Lower leg skin (tissue), 4 donors: Measurements from ENCODE around the gene ISM1. TPM values are rescaled to one million over a fixed set of nuclear protein-coding genes. Genes with fewer than 3 reads are reported as not detected.

Experiments used
- DNase-seq, 2 donors: peaks; one replicate each; pipeline ENCODE4 v3.0.0-alpha.2; 2019; ENCODE audit warnings: low spot score in 2 of 2
- H3K4me3 ChIP-seq: fragments of 200-600 bp; sonication (generic); 2 replicates; pipeline ENCODE4 v1.5.1; 2017; ENCODE audit warnings: mild to moderate bottlenecking, low read depth; ENCODE audit not compliant: poor library complexity, severe bottlenecking
- CTCF ChIP-seq, 3 donors: fragments of 450-650 bp; IDR thresholded peaks; one replicate each; pipeline ENCODE4 v1.5.1; 2016; ENCODE audit warnings: antibody characterized with exemption in 3 of 3, mild to moderate bottlenecking in 3 of 3, moderate library complexity in 2 of 3
- POLR2A ChIP-seq, 2 donors: fragments of 450-650 bp; IDR thresholded peaks; one replicate each; pipeline ENCODE4 v1.6.1; 2016 to 2017; ENCODE audit warnings: antibody characterized with exemption in 2 of 2, mild to moderate bottlenecking in 1 of 2, moderate library complexity in 1 of 2
- WGBS, 2 donors: methylation state at CpG; one replicate each; pipeline ENCODE4 v1.1.5; 2018; 5-methylcytosine and 5-hydroxymethylcytosine counted together
- intact Hi-C: fragments of 100-400 bp; cut with DNase I; formaldehyde crosslinking; loops from one replicate; pipeline ENCODE4 v1.15.0; 2023; ENCODE audit warnings: low total_unique reads
- total RNA-seq, 4 donors: library from RNA; depleted of rRNA; stranded (reverse); fragments of >200 nt; gene quantifications; one replicate each; pipeline ENCODE4 v1.1.0, GENCODE V29; 2016

ISM1 gene
- total RNA-seq, 4 donors from 2014 or later: 12.4 to 27.6 (median 24.1) TPM

GRCh38 chr20:13213335-13213734 lies 7.7 kb upstream of the ISM1 start:
- no peak overlapping the region for H3K4me3 ChIP-seq
- TF ChIP-seq POLR2A (IDR thresholded peaks at IDR 0.05) (no peak), CTCF (IDR thresholded peaks at IDR 0.05) (no peak)
- DNase-seq: no peak
- 69 to 73% methylated on average over 1 of the region's 1 CpG for WGBS, 2 donors
- intact Hi-C loops: no loop called here

DNA sequence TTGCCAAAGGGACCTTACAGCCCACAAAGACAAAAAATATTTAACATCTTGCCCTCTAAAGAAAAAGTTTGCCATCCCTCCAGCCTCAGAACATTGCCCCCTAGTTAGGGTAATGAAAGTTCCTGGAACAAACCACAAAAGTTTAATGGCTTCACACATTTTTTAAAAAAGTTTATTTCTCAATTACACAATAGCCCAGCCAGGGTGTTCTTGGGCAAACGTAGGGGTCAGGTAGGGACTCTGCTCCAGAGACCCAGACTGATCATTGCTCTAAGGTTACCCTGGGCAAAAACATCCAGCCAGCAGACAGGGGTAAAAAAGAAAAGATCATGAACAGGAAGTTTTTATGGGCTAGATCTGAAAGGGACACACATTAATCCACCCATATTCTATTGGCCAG lies 4.5 kb upstream of the ISM1 start:
- H3K4me3 ChIP-seq: no peak overlapping the region
- 33 to 46% methylated on average over 1 of the region's 1 CpG for WGBS, 2 donors
- TF ChIP-seq POLR2A (IDR thresholded peaks at IDR 0.05) (no peak), CTCF (IDR thresholded peaks at IDR 0.05) (no peak)
- no peak for DNase-seq
- intact Hi-C loops: no loop called here

DNA sequence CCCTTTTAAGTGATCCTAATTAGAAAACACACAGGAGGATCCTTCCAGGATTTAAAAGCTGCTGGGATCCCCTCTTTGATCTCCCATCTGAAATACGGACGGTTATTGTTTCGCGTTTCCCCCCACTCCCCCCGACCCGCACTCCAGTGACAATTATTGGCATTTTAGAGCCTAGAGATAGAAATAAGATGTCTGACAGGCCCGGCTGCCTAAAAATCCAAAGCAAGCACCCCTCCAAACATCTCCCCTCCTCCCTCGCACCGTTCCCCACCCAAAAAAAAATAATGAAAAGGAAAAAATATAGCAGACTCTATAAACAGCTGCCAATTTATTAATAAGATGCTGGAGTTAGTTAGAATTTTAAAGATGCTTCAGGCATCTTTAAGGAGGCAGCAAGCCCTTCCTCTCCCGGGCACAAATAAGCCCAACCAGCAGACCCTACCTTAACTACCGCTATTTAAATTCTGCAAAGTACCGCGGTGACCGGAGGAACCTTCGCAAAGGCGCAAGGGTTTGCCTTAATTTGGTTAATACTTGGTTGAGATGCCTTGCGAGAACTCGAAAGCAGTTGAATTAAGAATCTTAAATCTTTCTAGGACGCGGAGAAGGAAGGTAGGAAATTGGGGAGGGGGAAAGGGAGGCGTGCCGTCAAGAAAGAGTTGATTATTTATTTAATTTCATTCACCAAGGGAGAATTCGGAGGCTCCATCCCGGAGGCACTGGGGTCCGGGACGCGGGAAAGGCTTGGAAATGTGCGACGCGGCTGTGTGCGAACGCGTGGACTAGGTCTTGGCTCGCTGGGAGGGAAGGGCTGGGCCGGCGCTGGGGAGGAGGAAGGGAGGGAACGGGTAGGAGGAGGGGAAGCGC lies 1.5 kb upstream of the ISM1 start:
- peak; percentile 71 to 96 for DNase-seq
- 19 to 22% methylated on average over 38 of the region's 38 CpGs for WGBS, 2 donors
- intact Hi-C loops: no loop called here
- H3K4me3 ChIP-seq: no peak overlapping the region
- TF ChIP-seq POLR2A (IDR thresholded peaks at IDR 0.05) (no peak), CTCF (IDR thresholded peaks at IDR 0.05) (no peak)

DNA sequence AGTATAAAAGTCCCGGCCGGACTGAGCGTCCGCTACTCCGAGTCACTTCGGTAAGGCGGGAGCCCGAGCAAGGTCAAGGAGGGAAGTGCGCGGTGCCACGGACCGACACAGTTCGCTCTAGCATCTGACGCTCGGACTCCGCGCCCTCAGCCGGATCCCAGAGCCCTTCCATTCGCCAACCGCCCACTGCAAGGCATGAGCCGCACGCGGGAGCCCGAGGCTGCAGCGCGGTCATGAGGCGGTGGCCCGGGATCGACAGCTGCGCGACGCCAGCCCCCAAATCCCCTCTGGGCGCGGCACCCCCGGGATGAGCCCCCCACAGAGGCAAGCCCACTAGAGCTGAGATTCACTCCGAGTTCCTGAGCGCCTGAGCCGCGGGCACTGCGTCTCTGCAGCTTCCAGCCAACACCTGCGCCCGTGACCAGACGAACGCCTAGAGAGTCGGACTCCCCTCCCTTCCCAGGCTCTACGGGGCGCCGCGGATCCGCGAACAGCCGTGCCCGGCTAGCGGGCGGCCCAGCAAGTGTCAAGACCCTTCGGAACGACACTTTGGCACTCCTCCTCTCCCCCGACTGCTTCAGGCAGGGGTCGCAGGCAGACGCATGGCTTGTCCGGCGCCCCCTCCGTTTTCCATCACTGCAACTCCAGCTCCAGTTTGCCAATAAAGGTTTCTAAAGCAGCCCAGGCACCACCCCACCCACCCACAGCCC lies 725 bp upstream of the ISM1 start:
- intact Hi-C loops: no loop called here
- WGBS, 2 donors: 0 to 3% methylated on average over 13 to 30 of the region's 63 CpGs
- TF ChIP-seq CTCF (IDR thresholded peaks at IDR 0.05): no peak
- peak in 1 of 2 donors; percentile 47 for TF ChIP-seq POLR2A (IDR thresholded peaks at IDR 0.05)
- no peak for DNase-seq
- H3K4me3 ChIP-seq: peak overlapping the region; percentile 70

GRCh38 chr20:13221313-13221672 lies 219 bp downstream of the ISM1 start:
- 0 to 2% methylated on average over 17 to 22 of the region's 56 CpGs for WGBS, 2 donors
- peak overlapping the region; percentile 70 for H3K4me3 ChIP-seq
- TF ChIP-seq CTCF (IDR thresholded peaks at IDR 0.05): no peak
- no peak for TF ChIP-seq POLR2A (IDR thresholded peaks at IDR 0.05)
- intact Hi-C loops: no loop called here
- DNase-seq: no peak
